Omental fat pad (tissue), 4 donors: ENCODE measurements around the gene GOT1. TPM values are rescaled to one million over a fixed set of nuclear protein-coding genes. Genes with fewer than 3 reads are reported as not detected.

Source experiments
- ATAC-seq: fragments of 150-250 bp; one replicate; pipeline ENCODE4 v1.9.1; 2016; ENCODE audit warnings: mild to moderate bottlenecking, moderate library complexity; ENCODE audit not compliant: low FRiP score
- DNase-seq: peaks from one replicate; pipeline ENCODE4 v3.0.0-alpha.2; 2019; ENCODE audit warnings: low spot score
- CTCF ChIP-seq, 3 donors: fragments of 450-650 bp; IDR thresholded peaks; one replicate each; pipeline ENCODE4 v1.5.1; 2016 to 2017; ENCODE audit warnings: antibody characterized with exemption in 3 of 3, mild to moderate bottlenecking in 3 of 3, moderate library complexity in 2 of 3
- total RNA-seq, 4 donors: library from RNA; depleted of rRNA; stranded (reverse); fragments of >200 nt; gene quantifications; one replicate each; pipeline ENCODE4 v1.1.0, GENCODE V29; 2016

Gene GOT1
- total RNA-seq, 4 donors from 2014 or later, result 10.0 to 18.1 (median 14.5) TPM

- TF ChIP-seq CTCF (IDR thresholded peaks at IDR 0.05), result no peak
- DNase-seq (no peak), ATAC-seq (no peak)
Measured at GRCh38 chr10:99427566-99428190, 2.7 kb downstream of the GOT1 start.

- no peak for ATAC-seq
- TF ChIP-seq CTCF (IDR thresholded peaks at IDR 0.05), result no peak
- DNase-seq, result no peak
Measured at GRCh38 chr10:99426689-99427088, 3.7 kb downstream of the GOT1 start.

GRCh38 chr10:99425204-99425603 lies 5.2 kb downstream of the GOT1 start:
- TF ChIP-seq CTCF (IDR thresholded peaks at IDR 0.05), result no peak
- no peak for DNase-seq
- ATAC-seq, result no peak

GRCh38 chr10:99424656-99425055 lies 5.8 kb downstream of the GOT1 start:
- no peak for TF ChIP-seq CTCF (IDR thresholded peaks at IDR 0.05)
- no peak for ATAC-seq
- no peak for DNase-seq

GRCh38 chr10:99422529-99423096 lies 7.8 kb downstream of the GOT1 start:
- ATAC-seq (no peak), DNase-seq (no peak)
- no peak for TF ChIP-seq CTCF (IDR thresholded peaks at IDR 0.05)

GRCh38 chr10:99421233-99421739 lies 9.1 kb downstream of the GOT1 start:
- TF ChIP-seq CTCF (IDR thresholded peaks at IDR 0.05), result no peak
- ATAC-seq, result no peak
- DNase-seq, result no peak

GRCh38 chr10:99419688-99420087 lies 10.7 kb downstream of the GOT1 start:
- TF ChIP-seq CTCF (IDR thresholded peaks at IDR 0.05), result no peak
- ATAC-seq (no peak), DNase-seq (no peak)
